ENCODE data around the gene KIF4A. TPM values are rescaled to one million over a fixed set of nuclear protein-coding genes. Genes with fewer than 3 reads are reported as not detected.

Gene KIF4A
- total and polyA plus RNA-seq, 2 of the 4 experiments (the other 2 are of a cell fraction) = 10.0 to 19.0 TPM

DNA sequence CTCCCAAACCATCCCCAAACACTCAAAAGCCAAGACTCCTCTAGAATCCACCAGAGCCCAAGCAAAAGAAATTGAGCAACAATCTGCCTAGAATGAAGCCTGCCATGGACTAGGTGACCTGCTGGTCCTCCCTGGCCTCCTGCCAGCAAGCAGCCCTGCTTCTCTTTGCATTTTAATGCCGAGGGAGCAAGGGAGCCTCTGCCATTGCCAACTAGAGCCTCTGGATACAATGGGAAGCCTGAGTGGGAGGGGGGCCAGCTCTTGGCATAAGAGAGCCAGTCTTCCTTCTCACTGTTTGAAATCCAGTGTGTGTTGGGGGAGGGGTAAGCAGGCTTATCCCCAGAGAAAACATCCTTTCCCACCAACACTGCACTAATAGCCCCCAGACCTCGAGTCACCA, 131.7 kb downstream of the KIF4A start:
- POLR2A ChIA-PET (ENCODE audit: unreplicated experiment) = no interaction called here
- in situ Hi-C loops (cut with MboI; ENCODE audit: low sequenced_read_pairs) = no loop called here
- no CpG with 5 or more reads among the region's 2 CpGs for WGBS, 2 experiments (ENCODE audit: extremely low coverage in 2 of 2, insufficient read length in 1 of 2)

More for the DNA sequence above, 131.7 kb downstream of the KIF4A start:
- Histone ChIP-seq H3K23ac (ENCODE audit: low read depth, low read length) (no peak overlapping the region), H3K9me3 (ENCODE audit: control insufficient read depth, insufficient read depth, low read length) (no peaks in the 10 kb centered on the region), H3K36me3 (ENCODE audit: control insufficient read depth, insufficient read depth, low read length) (peaks cover 3% of the 10 kb centered on the region; the same call in 1 of the 2 replicates), H2BK120ac (ENCODE audit: low read depth, low read length) (no peak overlapping the region), H3K56ac (ENCODE audit: extremely low read depth, insufficient read depth, low read length) (no peak overlapping the region), H3K4me1 (ENCODE audit: control insufficient read depth, insufficient read depth, low read length) (no peaks in the 10 kb centered on the region), H3K4ac (ENCODE audit: low read depth, low read length) (no peak overlapping the region), H2BK15ac (ENCODE audit: low read depth, low read length) (no peak overlapping the region), H4K20me1 (ENCODE audit: insufficient read depth, low read length) (no peaks in the 10 kb centered on the region), H4K8ac (ENCODE audit: low read depth in 2 of 2, low read length in 2 of 2) (no peak overlapping the region), H3K4me3 (ENCODE audit: insufficient read depth, low read depth, low read length) (no peak overlapping the region), H3K27me3 (ENCODE audit: control insufficient read depth, insufficient read depth, low read length) (peaks cover 8% of the 10 kb centered on the region), H3K18ac (ENCODE audit: low read depth, low read length) (no peak overlapping the region), H3K14ac (replicated peaks; ENCODE audit: low read depth, low read length) (no peak overlapping the region), H3K79me1 (ENCODE audit: low read depth in 1 of 2, low read length in 2 of 2) (no peaks in the 10 kb centered on the region), H2BK20ac (ENCODE audit: low read depth, low read length) (no peak overlapping the region), H3K9ac (ENCODE audit: low read depth, low read length) (no peak overlapping the region), H2AK9ac (replicated peaks; ENCODE audit: low read depth, low read length, poor library complexity) (no peak overlapping the region), H4K91ac (ENCODE audit: insufficient read depth, low read depth, low read length) (no peak overlapping the region), H3K4me2 (ENCODE audit: low read depth, low read length) (no peak overlapping the region), H2AFZ (replicated peaks; ENCODE audit: low read length, poor library complexity) (no peak overlapping the region), H3K9me1 (ENCODE audit: insufficient read depth, low read length) (no peaks in the 10 kb centered on the region), H2BK5ac (ENCODE audit: low read depth, low read length, poor library complexity, severe bottlenecking) (no peak overlapping the region), H3K27ac (ENCODE audit: insufficient read depth, low read length) (no peak overlapping the region), H2AK5ac (ENCODE audit: low read depth, low read length) (no peak overlapping the region), H4K5ac (ENCODE audit: low read depth, low read length) (no peak overlapping the region)
- intact Hi-C loops (cut with micrococcal nuclease) = no loop called here
- DNase-seq = no peak
- BruUV-seq (replicated peaks) = no TSS peak
- no peak for TF ChIP-seq RAD21 (IDR thresholded peaks at IDR 0.05; ENCODE audit: low read length)
- no peak for TF ChIP-seq POLR2A (IDR thresholded peaks at IDR 0.05; ENCODE audit: low read depth, low read length)
- no peak for TF ChIP-seq MAZ (IDR thresholded peaks at IDR 0.05; ENCODE audit: borderline replicate concordance, low read depth, low read length)
- TF ChIP-seq RFX5 (IDR thresholded peaks at IDR 0.05; ENCODE audit: low read depth, low read length) = no peak
- no peak for TF ChIP-seq SMC3 (IDR thresholded peaks at IDR 0.05; ENCODE audit: low read depth, low read length)
- no peak for TF ChIP-seq FOS (IDR thresholded peaks at IDR 0.05; ENCODE audit: low read depth, low read length)
- no peak for TF ChIP-seq MXI1 (IDR thresholded peaks at IDR 0.05; ENCODE audit: borderline replicate concordance, low read depth, low read length)
- TF ChIP-seq, protein P1, sequence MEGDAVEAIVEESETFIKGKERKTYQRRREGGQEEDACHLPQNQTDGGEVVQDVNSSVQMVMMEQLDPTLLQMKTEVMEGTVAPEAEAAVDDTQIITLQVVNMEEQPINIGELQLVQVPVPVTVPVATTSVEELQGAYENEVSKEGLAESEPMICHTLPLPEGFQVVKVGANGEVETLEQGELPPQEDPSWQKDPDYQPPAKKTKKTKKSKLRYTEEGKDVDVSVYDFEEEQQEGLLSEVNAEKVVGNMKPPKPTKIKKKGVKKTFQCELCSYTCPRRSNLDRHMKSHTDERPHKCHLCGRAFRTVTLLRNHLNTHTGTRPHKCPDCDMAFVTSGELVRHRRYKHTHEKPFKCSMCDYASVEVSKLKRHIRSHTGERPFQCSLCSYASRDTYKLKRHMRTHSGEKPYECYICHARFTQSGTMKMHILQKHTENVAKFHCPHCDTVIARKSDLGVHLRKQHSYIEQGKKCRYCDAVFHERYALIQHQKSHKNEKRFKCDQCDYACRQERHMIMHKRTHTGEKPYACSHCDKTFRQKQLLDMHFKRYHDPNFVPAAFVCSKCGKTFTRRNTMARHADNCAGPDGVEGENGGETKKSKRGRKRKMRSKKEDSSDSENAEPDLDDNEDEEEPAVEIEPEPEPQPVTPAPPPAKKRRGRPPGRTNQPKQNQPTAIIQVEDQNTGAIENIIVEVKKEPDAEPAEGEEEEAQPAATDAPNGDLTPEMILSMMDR (conservative IDR thresholded peaks at IDR 0.05; ENCODE audit: low read depth, low read length) = no peak
- no peak for TF ChIP-seq NFE2L2 (IDR thresholded peaks at IDR 0.05; ENCODE audit: low read depth, low read length)
- TF ChIP-seq CEBPB (IDR thresholded peaks at IDR 0.05; ENCODE audit: low read depth, low read length) = no peak
- TF ChIP-seq, protein P2, sequence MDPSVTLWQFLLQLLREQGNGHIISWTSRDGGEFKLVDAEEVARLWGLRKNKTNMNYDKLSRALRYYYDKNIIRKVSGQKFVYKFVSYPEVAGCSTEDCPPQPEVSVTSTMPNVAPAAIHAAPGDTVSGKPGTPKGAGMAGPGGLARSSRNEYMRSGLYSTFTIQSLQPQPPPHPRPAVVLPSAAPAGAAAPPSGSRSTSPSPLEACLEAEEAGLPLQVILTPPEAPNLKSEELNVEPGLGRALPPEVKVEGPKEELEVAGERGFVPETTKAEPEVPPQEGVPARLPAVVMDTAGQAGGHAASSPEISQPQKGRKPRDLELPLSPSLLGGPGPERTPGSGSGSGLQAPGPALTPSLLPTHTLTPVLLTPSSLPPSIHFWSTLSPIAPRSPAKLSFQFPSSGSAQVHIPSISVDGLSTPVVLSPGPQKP (IDR thresholded peaks at IDR 0.05; ENCODE audit: borderline replicate concordance, low read depth, low read length) = no peak
- TF ChIP-seq MAFK (IDR thresholded peaks at IDR 0.05; ENCODE audit: low read depth, low read length) = no peak
- no peak for TF ChIP-seq USF2 (IDR thresholded peaks at IDR 0.05; ENCODE audit: low read depth, low read length)
- no peak for TF ChIP-seq BHLHE40 (IDR thresholded peaks at IDR 0.05; ENCODE audit: low read depth, low read length)
- no peak for TF ChIP-seq RCOR1 (IDR thresholded peaks at IDR 0.05; ENCODE audit: insufficient replicate concordance, low read length)
- no peak for TF ChIP-seq CHD1 (IDR thresholded peaks at IDR 0.05; ENCODE audit: low read depth, low read length)
- CTCF ChIA-PET = no interaction called here
- no peak for ATAC-seq (ENCODE audit: low read depth)
- dilution Hi-C loops (cut with HindIII; ENCODE audit: low sequenced_read_pairs, unreplicated experiment) = no loop called here
